H1 (cell line): ENCODE data around the gene BCL6B. TPM values are rescaled to one million over a fixed set of nuclear protein-coding genes. Genes with fewer than 3 reads are reported as not detected.
A peak's percentile ranks its signal among the peaks of the same experiment; 100 is the strongest.

Experiments
- CTCF ChIA-PET: fragments of 300-600 bp; sonication (Branson Sonifier 250); formaldehyde crosslinking; loops from one replicate; lab custom pipeline; 2021; ENCODE audit not compliant: partially characterized antibody; lab: Charles Lee
- POLR2A ChIA-PET: fragments of 300-600 bp; sonication (Branson Sonifier 250); formaldehyde crosslinking; loops from one replicate; lab custom pipeline; 2021; ENCODE audit warnings: inconsistent platforms; ENCODE audit not compliant: partially characterized antibody; lab: Charles Lee
- DNase-seq, 2 experiments: peaks; one replicate each; pipeline versions ENCODE4 v3.0.0 to v3.0.0-alpha.2; 2010 to 2022; ENCODE audit warnings: low spot score in 2 of 2, low read depth in 1 of 2, mixed read lengths in 1 of 2
- FAIRE-seq: peaks from 2 replicates; lab custom pipeline; 2011; peaks lifted over from hg19 to GRCh38; lab: Jason Lieb, UNC
- H2AFZ ChIP-seq: 2 replicates; pipeline ENCODE4 v1.8.1; 2012; ENCODE audit warnings: low read length, inconsistent platforms
- H2AK5ac ChIP-seq: 2 replicates; pipeline ENCODE4 v1.6.1; 2013; ENCODE audit warnings: low read depth, low read length
- H2BK120ac ChIP-seq: replicated peaks from 2 replicates; pipeline ENCODE3; 2013; ENCODE audit warnings: low read depth, low read length, inconsistent platforms
- H2BK12ac ChIP-seq: 2 replicates; pipeline ENCODE4 v1.6.1; 2013; ENCODE audit warnings: low read depth, low read length
- H2BK15ac ChIP-seq: 2 replicates; pipeline ENCODE4 v1.6.1; 2013; ENCODE audit warnings: low read length
- H2BK20ac ChIP-seq: 2 replicates; pipeline ENCODE4 v1.6.1; 2013; ENCODE audit warnings: low read length
- H2BK5ac ChIP-seq: 2 replicates; pipeline ENCODE4 v1.6.1; 2013; ENCODE audit warnings: low read depth, low read length
- H3K14ac ChIP-seq: 2 replicates; pipeline ENCODE4 v1.6.1; 2013; ENCODE audit warnings: inconsistent platforms; ENCODE audit not compliant: insufficient read length
- H3K18ac ChIP-seq: 2 replicates; pipeline ENCODE4 v1.6.1; 2013; ENCODE audit warnings: low read length; ENCODE audit errors: extremely low read depth
- H3K23ac ChIP-seq: 2 replicates; pipeline ENCODE4 v1.6.1; 2013; ENCODE audit warnings: inconsistent platforms; ENCODE audit not compliant: insufficient read length
- H3K23me2 ChIP-seq: 2 replicates; pipeline ENCODE4 v1.6.1; 2013; ENCODE audit warnings: low read depth, low read length
- H3K27ac ChIP-seq: 2 replicates; pipeline ENCODE4 v1.6.1; 2011; ENCODE audit warnings: low read depth, low read length, inconsistent platforms
- H3K27me3 ChIP-seq, 4 experiments: replicated peaks in 1 of 4; 1 replicate in 1 of 4; 2 replicates in 3 of 4; pipeline versions ENCODE4 v1.6.1 to v1.8.1; 2011 to 2013; ENCODE audit warnings: low read length in 3 of 4, mild to moderate bottlenecking in 3 of 4, inconsistent platforms in 2 of 4, mixed read lengths in 2 of 4, moderate library complexity in 1 of 4; ENCODE audit not compliant: control insufficient read depth in 3 of 4, insufficient read depth in 3 of 4; ENCODE audit errors: extremely low read depth in 1 of 4
- H3K36me3 ChIP-seq, 4 experiments: 2 replicates each; pipeline versions ENCODE4 v1.6.1 to v1.8.1; 2011 to 2013; ENCODE audit warnings: mild to moderate bottlenecking in 4 of 4, low read length in 3 of 4, moderate library complexity in 2 of 4, control low read depth in 1 of 4, inconsistent platforms in 1 of 4; ENCODE audit not compliant: insufficient read depth in 4 of 4, control insufficient read depth in 2 of 4
- H3K4ac ChIP-seq: replicated peaks from 2 replicates; pipeline ENCODE3; 2013; ENCODE audit warnings: low read length, low read depth, mixed read lengths, inconsistent platforms; ENCODE audit not compliant: insufficient read length
- H3K4me1 ChIP-seq, 4 experiments: replicated peaks in 1 of 4; 1 replicate in 1 of 4; 2 replicates in 3 of 4; pipeline versions ENCODE4 v1.6.1 to v1.8.1; 2011 to 2013; ENCODE audit warnings: low read length in 3 of 4, inconsistent platforms in 2 of 4, mixed read lengths in 1 of 4; ENCODE audit not compliant: insufficient read depth in 4 of 4, control insufficient read depth in 3 of 4
- H3K4me2 ChIP-seq, 2 experiments: 2 replicates each; pipeline versions ENCODE4 v1.6.1 to v1.8.1; 2011 to 2013; ENCODE audit warnings: low read depth in 2 of 2, low read length in 2 of 2, control low read depth in 1 of 2, inconsistent platforms in 1 of 2, mild to moderate bottlenecking in 1 of 2; ENCODE audit not compliant: insufficient read depth in 1 of 2
- H3K4me3 ChIP-seq, 4 experiments: fragments of 200-600, 300-600 bp in 1 of 4; sonication (generic), shearing (Covaris generic), sonication (Bioruptor Twin) in 1 of 4; 2 replicates each; pipeline versions ENCODE4 v1.5.1 to v1.8.1; 2011 to 2016; ENCODE audit warnings: low read length in 4 of 4, low read depth in 3 of 4, control low read depth in 2 of 4, inconsistent platforms in 2 of 4, mild to moderate bottlenecking in 2 of 4, mixed read lengths in 1 of 4, moderate library complexity in 1 of 4; ENCODE audit not compliant: insufficient read depth in 2 of 4; ENCODE audit errors: extremely low read depth in 1 of 4
- H3K56ac ChIP-seq: replicated peaks from 2 replicates; pipeline ENCODE3; 2013; ENCODE audit warnings: low read depth, mild to moderate bottlenecking, mixed read lengths, low read length, inconsistent platforms; ENCODE audit not compliant: insufficient read length
- H3K79me1 ChIP-seq: 2 replicates; pipeline ENCODE4 v1.6.1; 2013; ENCODE audit warnings: low read depth, low read length, control low read depth
- H3K79me2 ChIP-seq, 2 experiments: 2 replicates each; pipeline versions ENCODE4 v1.6.1 to v1.8.1; 2012 to 2013; ENCODE audit warnings: low read length in 2 of 2, mild to moderate bottlenecking in 2 of 2, inconsistent platforms in 1 of 2; ENCODE audit not compliant: insufficient read depth in 2 of 2, control insufficient read depth in 1 of 2
- H3K9ac ChIP-seq, 4 experiments: replicated peaks in 1 of 4; 1 replicate in 1 of 4; 2 replicates in 3 of 4; pipeline versions ENCODE4 v1.6.1 to v1.8.1; 2011 to 2013; ENCODE audit warnings: low read depth in 3 of 4, low read length in 3 of 4, control low read depth in 2 of 4, mild to moderate bottlenecking in 2 of 4, moderate library complexity in 2 of 4, inconsistent platforms in 1 of 4; ENCODE audit errors: extremely low read depth in 1 of 4
- H3K9me3 ChIP-seq, 2 experiments: 2 replicates each; pipeline versions ENCODE4 v1.6.1 to v1.8.1; 2012 to 2013; ENCODE audit warnings: mild to moderate bottlenecking in 2 of 2, moderate library complexity in 2 of 2, control low read depth in 1 of 2, inconsistent platforms in 1 of 2, low read depth in 1 of 2, low read length in 1 of 2, mixed read lengths in 1 of 2; ENCODE audit not compliant: insufficient read depth in 2 of 2
- H4K20me1 ChIP-seq, 2 experiments: replicated peaks in 1 of 2; 2 replicates each; pipeline versions ENCODE3 to v1.8.1; 2011 to 2013; ENCODE audit warnings: inconsistent platforms in 2 of 2, low read length in 2 of 2, mild to moderate bottlenecking in 1 of 2; ENCODE audit not compliant: insufficient read depth in 2 of 2, control insufficient read depth in 1 of 2
- H4K5ac ChIP-seq: 2 replicates; pipeline ENCODE4 v1.6.1; 2013; ENCODE audit warnings: low read length, low read depth, mixed read lengths, inconsistent platforms; ENCODE audit not compliant: insufficient read length
- H4K8ac ChIP-seq: 2 replicates; pipeline ENCODE4 v1.8.0; 2013; ENCODE audit warnings: mild to moderate bottlenecking, moderate library complexity, low read length, inconsistent platforms; ENCODE audit not compliant: insufficient read depth; ENCODE audit errors: extremely low read depth
- H4K91ac ChIP-seq: replicated peaks from 2 replicates; pipeline ENCODE3; 2013; ENCODE audit warnings: low read length, mixed read lengths, inconsistent platforms; ENCODE audit not compliant: insufficient read length
- CBX8 ChIP-seq: fragments of 300-800, 300-1000 bp; sonication (generic); IDR thresholded peaks from 2 replicates; pipeline ENCODE4 v1.7.1; 2016; ENCODE audit warnings: low read depth, low read length, borderline replicate concordance
- KDM5A ChIP-seq: fragments of 200-600 bp; IDR thresholded peaks from 2 replicates; pipeline ENCODE4 v1.7.1; 2012; ENCODE audit warnings: mild to moderate bottlenecking, low read length, inconsistent platforms, mixed read lengths
- RAD21 ChIP-seq, 2 experiments: IDR thresholded peaks in 1 of 2; conservative IDR thresholded peaks in 1 of 2; 2 replicates each; pipeline ENCODE4 v1.6.1; 2011; ENCODE audit warnings: low read depth in 2 of 2, low read length in 2 of 2, improper control_type of control experiment in 1 of 2, inconsistent platforms in 1 of 2, mild to moderate bottlenecking in 1 of 2, moderate library complexity in 1 of 2
- SP4 ChIP-seq: IDR thresholded peaks from 2 replicates; pipeline ENCODE4 v1.6.1; 2012; ENCODE audit warnings: low read length, inconsistent platforms
- SUZ12 ChIP-seq: fragments of 200-600 bp; sonication (generic); IDR thresholded peaks from 2 replicates; pipeline ENCODE4 v1.6.1; 2012; ENCODE audit warnings: mild to moderate bottlenecking, inconsistent platforms, low read length, moderate library complexity, mixed read lengths
- TBP ChIP-seq: IDR thresholded peaks from 2 replicates; pipeline ENCODE4 v1.6.1; 2011; ENCODE audit warnings: low read depth, low read length, improper control_type of control experiment
- TCF12 ChIP-seq: IDR thresholded peaks from 2 replicates; pipeline ENCODE4 v1.6.1; 2011; ENCODE audit warnings: low read depth, mild to moderate bottlenecking, low read length
- ZNF274 ChIP-seq: IDR thresholded peaks from 2 replicates; pipeline ENCODE4 v1.7.0; 2012; ENCODE audit warnings: low read length, borderline replicate concordance; ENCODE audit errors: extremely low read depth
- WGBS, 2 experiments: shearing (Covaris generic) in 1 of 2; methylation state at CpG; one replicate each; pipeline versions ENCODE4 v1.1.6 to v1.1.7; 2013 to 2015; ENCODE audit warnings: low lambda C conversion rate in 2 of 2, mixed read lengths in 2 of 2, inconsistent platforms in 1 of 2, low coverage in 1 of 2, missing lambda C conversion rate in 1 of 2; ENCODE audit not compliant: insufficient replicate concordance in 2 of 2, insufficient coverage in 1 of 2, insufficient read length in 1 of 2; ENCODE audit errors: extremely low coverage in 1 of 2, missing lambda C conversion rate in 1 of 2; 5-methylcytosine and 5-hydroxymethylcytosine counted together
- polyA plus RNA-seq, 7 experiments: library from polyadenylated mRNA; depleted of rRNA in 3 of 7; stranded (reverse) in 5 of 7; unstranded in 2 of 7; fragments of >200 nt in 5 of 7; fragments of 200-250 nt in 2 of 7; gene quantifications; 1 replicate in 5 of 7; 2 replicates in 1 of 7; 4 replicates in 1 of 7; pipeline versions ENCODE4 v1.2.1 to v1.2.3, GENCODE V29; 2011 to 2013; ENCODE audit warnings: missing spikeins in 2 of 7, mixed read lengths in 2 of 7
- total RNA-seq: library from RNA; stranded (reverse); fragmentation: NEBNext Ultra II Directional; extraction: Animal tissue kit (Norgen Biotek cat#: 25700); gene quantifications from 2 replicates; pipeline ENCODE4 v1.2.1, GENCODE V29; 2021
- TF ChIP-seq, protein P1 (sequence below), 3 experiments: IDR thresholded peaks; 1 replicate in 2 of 3; 2 replicates in 1 of 3; pipeline versions ENCODE4 v1.5.1 to v1.6.1; 2011; ENCODE audit warnings: low read length in 3 of 3, mild to moderate bottlenecking in 3 of 3, inconsistent platforms in 2 of 3, low read depth in 1 of 3, moderate library complexity in 1 of 3; ENCODE audit not compliant: insufficient read depth in 1 of 3; ENCODE audit errors: control extremely low read depth in 1 of 3

BCL6B gene
- total and polyA plus RNA-seq, 2 of the 8 experiments (the other 6 are each of a cell fraction or from before 2014, with no cell fraction given), result 6.6 to 8.7 TPM

DNA sequence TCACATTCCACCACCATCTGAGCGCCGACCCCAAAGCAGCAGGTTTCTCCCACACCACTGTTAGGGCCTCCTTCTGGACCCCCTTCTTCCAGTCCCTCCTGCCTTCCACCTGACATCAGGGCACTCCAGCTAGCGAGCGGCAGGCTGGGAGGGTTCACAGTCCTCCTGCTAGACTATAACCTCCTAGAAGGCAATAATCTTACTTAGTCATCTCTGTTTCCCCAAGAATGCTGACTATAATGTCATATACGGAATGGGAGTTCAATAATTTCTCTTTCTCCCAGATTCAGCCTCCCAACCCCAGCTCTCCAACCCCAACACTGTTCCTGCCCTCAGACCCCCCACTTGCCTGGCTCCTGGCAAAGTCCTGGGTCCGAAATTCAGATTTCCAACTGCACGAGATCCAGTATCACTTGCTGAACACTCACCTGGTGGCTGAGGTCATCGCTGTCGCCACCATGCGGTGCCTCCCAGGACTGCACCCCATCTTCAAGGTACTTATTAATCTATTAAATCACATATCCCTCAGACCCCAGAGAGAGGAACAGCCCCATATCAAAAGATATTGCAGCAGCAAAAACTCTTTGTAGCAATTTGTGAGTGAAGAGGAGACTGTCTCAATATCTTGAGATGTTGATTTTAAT, 21.4 kb upstream of the BCL6B start:
- Histone ChIP-seq H4K8ac (no peak overlapping the region), H3K79me1 (no peaks in the 10 kb centered on the region), H3K14ac (no peak overlapping the region), H4K91ac (no peak overlapping the region), H2BK12ac (no peak overlapping the region), H3K36me3 (peaks cover 0 to 4% (median 3%) of the 10 kb centered on the region in 4 experiments; a peak in 3 of 8 replicates), H2BK15ac (no peak overlapping the region), H2BK120ac (no peak overlapping the region), H3K27ac (no peak overlapping the region), H3K56ac (no peak overlapping the region), H3K4me1 (peaks cover 0 to 3% (median 1%) of the 10 kb centered on the region in 4 experiments; a peak in 1 of 7 replicates), H2AK5ac (no peak overlapping the region), H3K4me2 (no peak overlapping the region), H3K9me3 (no peaks in the 10 kb centered on the region), H3K9ac (no peak overlapping the region), H2AFZ (no peak overlapping the region), H3K4ac (no peak overlapping the region), H4K5ac (no peak overlapping the region), H4K20me1 (peaks cover 4 to 15% of the 10 kb centered on the region in 2 experiments), H3K23me2 (no peaks in the 10 kb centered on the region), H2BK5ac (no peak overlapping the region), H3K79me2 (no peaks in the 10 kb centered on the region; a peak in 1 of 4 replicates), H3K4me3 (no peak overlapping the region), H3K18ac (no peak overlapping the region), H3K23ac (no peak overlapping the region), H2BK20ac (no peak overlapping the region), H3K27me3 (peaks cover 0 to 8% (median 5%) of the 10 kb centered on the region in 4 experiments; a peak in 5 of 7 replicates)
- peak; percentile 50 for FAIRE-seq
- TF ChIP-seq ZNF274 (no peak), CBX8 (no peak), RAD21 (IDR thresholded peaks at IDR 0.05 in 1 of 2, conservative IDR thresholded peaks at IDR 0.05 in 1 of 2; ENCODE audit: low read depth in 2 of 2, low read length in 2 of 2) (peak; percentile 51 to 58), SP4 (no peak), TBP (no peak), SUZ12 (no peak), KDM5A (no peak), TCF12 (0 out of 2 replicates have a peak, but pooled peaks have one; percentile 59)
- TF ChIP-seq, protein P1, sequence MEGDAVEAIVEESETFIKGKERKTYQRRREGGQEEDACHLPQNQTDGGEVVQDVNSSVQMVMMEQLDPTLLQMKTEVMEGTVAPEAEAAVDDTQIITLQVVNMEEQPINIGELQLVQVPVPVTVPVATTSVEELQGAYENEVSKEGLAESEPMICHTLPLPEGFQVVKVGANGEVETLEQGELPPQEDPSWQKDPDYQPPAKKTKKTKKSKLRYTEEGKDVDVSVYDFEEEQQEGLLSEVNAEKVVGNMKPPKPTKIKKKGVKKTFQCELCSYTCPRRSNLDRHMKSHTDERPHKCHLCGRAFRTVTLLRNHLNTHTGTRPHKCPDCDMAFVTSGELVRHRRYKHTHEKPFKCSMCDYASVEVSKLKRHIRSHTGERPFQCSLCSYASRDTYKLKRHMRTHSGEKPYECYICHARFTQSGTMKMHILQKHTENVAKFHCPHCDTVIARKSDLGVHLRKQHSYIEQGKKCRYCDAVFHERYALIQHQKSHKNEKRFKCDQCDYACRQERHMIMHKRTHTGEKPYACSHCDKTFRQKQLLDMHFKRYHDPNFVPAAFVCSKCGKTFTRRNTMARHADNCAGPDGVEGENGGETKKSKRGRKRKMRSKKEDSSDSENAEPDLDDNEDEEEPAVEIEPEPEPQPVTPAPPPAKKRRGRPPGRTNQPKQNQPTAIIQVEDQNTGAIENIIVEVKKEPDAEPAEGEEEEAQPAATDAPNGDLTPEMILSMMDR (IDR thresholded peaks at IDR 0.05; ENCODE audit: control extremely low read depth in 1 of 3, insufficient read depth in 1 of 3, low read depth in 1 of 3, low read length in 3 of 3), result peak; percentile 74 to 89 (median 79)
- ChIA-PET CTCF (interaction anchor here (0.6 to 11.1 kb wide), 10 partner anchors 8 to 1050 kb away, joined by 3 to 152 read pairs (median 4); no protein-coding TSS in a partner anchor), POLR2A (interaction anchor here (1.5 kb wide), 1 partner anchor 15 kb away, joined by 3 read pairs; no protein-coding TSS in a partner anchor)
- DNase-seq, result peak in 1 of 2 experiments; percentile 89
- 70% methylated on average over 10 of the region's 10 CpGs; no CpG with 5 or more reads in 1 of the 2 experiments for WGBS, 2 experiments
